Cardiac muscle cell (in vitro differentiated cells and primary cell): ENCODE results near the gene MYO1F. TPM values are rescaled to one million over a fixed set of nuclear protein-coding genes. Genes with fewer than 3 reads are reported as not detected.

Experiments
- DNase-seq, 2 donors: peaks; one replicate each; pipeline versions ENCODE4 v3.0.0 to v3.0.0-alpha.2; 2010 to 2017; ENCODE audit warnings: low read depth in 1 of 2, low spot score in 1 of 2
- H3K27ac ChIP-seq: fragments of 200-600 bp; sonication (generic); 2 replicates; pipeline ENCODE4 v1.5.1; 2016
- H3K27me3 ChIP-seq: fragments of 200-600 bp; sonication (generic); 2 replicates; pipeline ENCODE4 v1.6.0; 2016; ENCODE audit warnings: control low read depth
- H3K36me3 ChIP-seq: fragments of 200-600 bp; sonication (generic); 2 replicates; pipeline ENCODE4 v1.5.1; 2016; ENCODE audit warnings: control low read depth
- H3K4me1 ChIP-seq: fragments of 200-600 bp; sonication (generic); 2 replicates; pipeline ENCODE4 v1.8.1; 2017; ENCODE audit warnings: low read depth, mild to moderate bottlenecking, mixed run types
- H3K4me3 ChIP-seq: fragments of 200-600 bp; sonication (generic); 2 replicates; pipeline ENCODE4 v1.5.1; 2016; ENCODE audit warnings: mild to moderate bottlenecking
- H3K9me3 ChIP-seq: fragments of 200-600 bp; sonication (generic); 2 replicates; pipeline ENCODE4 v1.5.1; 2017; ENCODE audit warnings: low read depth, mild to moderate bottlenecking, control low read depth
- CTCF ChIP-seq: IDR thresholded peaks from 2 replicates; pipeline ENCODE4 v1.5.1; 2012; ENCODE audit warnings: low read depth, mild to moderate bottlenecking, low read length
- polyA plus RNA-seq: library from polyadenylated mRNA; unstranded; fragments of >200 nt; fragmentation: Nextera tagmentation; extraction: Ambion mirVana; gene quantifications from 2 replicates; pipeline ENCODE4 v1.2.1, GENCODE V29; 2016
- total RNA-seq: library from RNA; depleted of rRNA; stranded (reverse); fragments of >200 nt; gene quantifications from 2 replicates; pipeline ENCODE4 v1.2.3, GENCODE V29; 2016

Gene MYO1F
- total and polyA plus RNA-seq, 2 experiments from 2014 or later = 0.03 to 1.5 TPM

GRCh38 chr19:8585894-8586750, 8.9 kb upstream of the MYO1F start:
- DNase-seq = peak; percentile 52 to 72
- TF ChIP-seq CTCF = peak; percentile 53
- no peaks in the 10 kb centered on the region for H3K9me3 ChIP-seq
- no peaks in the 10 kb centered on the region for H3K4me1 ChIP-seq
- no peak overlapping the region for H3K4me3 ChIP-seq
- no peak overlapping the region for H3K27ac ChIP-seq
- no peaks in the 10 kb centered on the region for H3K27me3 ChIP-seq
- H3K36me3 ChIP-seq = no peaks in the 10 kb centered on the region

- H3K27me3 ChIP-seq = no peaks in the 10 kb centered on the region
- no peaks in the 10 kb centered on the region for H3K36me3 ChIP-seq
- no peak overlapping the region for H3K4me3 ChIP-seq
- no peak overlapping the region for H3K27ac ChIP-seq
- TF ChIP-seq CTCF = no peak
- H3K4me1 ChIP-seq = no peaks in the 10 kb centered on the region
- no peaks in the 10 kb centered on the region for H3K9me3 ChIP-seq
- DNase-seq = no peak
Observed at GRCh38 chr19:8584965-8585893, 8.0 kb upstream of the MYO1F start.

GRCh38 chr19:8580710-8581281, 3.6 kb upstream of the MYO1F start:
- DNase-seq = peak; percentile 76 to 87
- Histone ChIP-seq H3K4me1 (no peaks in the 10 kb centered on the region), H3K27ac (no peak overlapping the region), H3K9me3 (no peaks in the 10 kb centered on the region), H3K27me3 (peaks cover 9% of the 10 kb centered on the region), H3K36me3 (no peaks in the 10 kb centered on the region), H3K4me3 (no peak overlapping the region)
- peak; percentile 100 for TF ChIP-seq CTCF

GRCh38 chr19:8578642-8579265, 1.5 kb upstream of the MYO1F start:
- no peaks in the 10 kb centered on the region for H3K36me3 ChIP-seq
- H3K9me3 ChIP-seq = no peaks in the 10 kb centered on the region
- H3K4me1 ChIP-seq = no peaks in the 10 kb centered on the region
- no peak overlapping the region for H3K27ac ChIP-seq
- H3K4me3 ChIP-seq = no peak overlapping the region
- peaks cover 9% of the 10 kb centered on the region for H3K27me3 ChIP-seq
- DNase-seq = peak; percentile 74 to 85
- peak; percentile 96 for TF ChIP-seq CTCF

- H3K27me3 ChIP-seq = peaks cover 9% of the 10 kb centered on the region
- H3K4me1 ChIP-seq = no peaks in the 10 kb centered on the region
- DNase-seq = no peak
- H3K9me3 ChIP-seq = no peaks in the 10 kb centered on the region
- H3K27ac ChIP-seq = no peak overlapping the region
- H3K4me3 ChIP-seq = no peak overlapping the region
- no peak for TF ChIP-seq CTCF
- no peaks in the 10 kb centered on the region for H3K36me3 ChIP-seq
Observed at GRCh38 chr19:8577741-8578140, 499 bp upstream of the MYO1F start.
